ENCODE measurements around the gene FAM219A.

The FAM219A gene

GRCh38 chr9:34398875-34399274 lies 59.5 kb downstream of the FAM219A start:
- no peak for DNase-seq

- DNase-seq: no peak
Observed at GRCh38 chr9:34396276-34397214, 61.8 kb downstream of the FAM219A start.

DNA sequence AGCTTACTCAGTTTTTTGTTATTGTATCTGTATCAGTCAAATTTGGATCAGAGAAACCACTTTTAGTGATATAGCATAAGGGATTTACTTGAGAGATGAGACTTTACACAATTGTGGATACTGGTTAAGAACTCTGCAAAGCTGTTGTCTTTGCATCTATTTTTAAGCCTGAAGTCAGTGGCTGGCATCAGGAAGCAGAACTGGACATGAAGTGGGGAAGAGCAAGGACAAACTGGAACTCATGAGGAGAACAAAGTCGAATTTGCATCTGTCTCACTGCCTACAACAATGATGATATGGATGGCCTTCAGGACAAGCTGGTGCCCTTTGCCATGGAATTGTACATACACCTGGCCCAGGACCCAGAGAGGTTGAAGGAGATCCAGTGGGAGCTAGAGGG lies 65.9 kb downstream of the FAM219A start:
- DNase-seq: no peak

GRCh38 chr9:34387239-34387638 lies 71.1 kb downstream of the FAM219A start:
- DNase-seq: no peak

DNA sequence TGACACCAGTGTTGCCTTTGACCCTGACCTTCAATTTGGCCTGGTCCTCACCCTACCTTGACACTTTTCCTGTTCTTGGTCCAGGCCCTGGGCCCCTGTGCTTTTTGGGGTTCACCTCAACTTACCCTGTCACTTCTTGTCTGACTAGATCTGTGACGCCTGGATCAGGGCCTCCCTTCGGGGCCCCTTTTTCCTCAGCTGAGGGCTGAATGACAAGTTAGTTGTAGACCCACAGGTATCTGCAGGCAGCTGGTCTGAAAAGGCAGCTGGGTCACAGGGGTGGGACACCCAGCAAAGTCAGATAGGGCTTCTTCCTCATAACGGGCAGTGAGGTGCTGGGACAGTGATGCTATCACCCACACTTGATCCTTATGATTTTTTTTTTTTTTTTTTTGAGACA lies 71.7 kb downstream of the FAM219A start:
- no peak for DNase-seq

GRCh38 chr9:34385561-34386230 lies 72.7 kb downstream of the FAM219A start:
- DNase-seq: no peak

GRCh38 chr9:34384368-34385165 lies 73.8 kb downstream of the FAM219A start:
- DNase-seq: no peak

GRCh38 chr9:34383904-34384303 lies 74.5 kb downstream of the FAM219A start:
- DNase-seq: no peak

DNA sequence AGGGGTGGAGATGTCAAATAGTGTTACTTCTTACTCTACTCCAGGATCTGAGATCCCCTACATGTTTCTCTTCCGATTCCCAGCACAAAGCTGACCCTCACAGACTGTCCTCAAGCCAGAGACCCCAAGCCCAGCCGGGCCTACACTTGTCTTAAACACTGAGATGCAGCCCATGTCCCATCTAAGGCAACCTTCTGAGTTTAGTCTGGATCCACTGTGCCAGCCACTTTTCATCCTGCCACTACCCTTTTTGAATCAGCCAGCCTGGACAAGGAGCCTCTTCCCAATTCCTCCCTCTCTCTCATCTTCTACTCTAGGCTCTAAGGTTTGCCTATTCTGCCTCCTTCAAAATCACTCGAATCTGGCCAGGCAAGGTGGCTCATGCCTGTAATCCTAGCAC lies 75.5 kb downstream of the FAM219A start:
- no peak for DNase-seq

DNA sequence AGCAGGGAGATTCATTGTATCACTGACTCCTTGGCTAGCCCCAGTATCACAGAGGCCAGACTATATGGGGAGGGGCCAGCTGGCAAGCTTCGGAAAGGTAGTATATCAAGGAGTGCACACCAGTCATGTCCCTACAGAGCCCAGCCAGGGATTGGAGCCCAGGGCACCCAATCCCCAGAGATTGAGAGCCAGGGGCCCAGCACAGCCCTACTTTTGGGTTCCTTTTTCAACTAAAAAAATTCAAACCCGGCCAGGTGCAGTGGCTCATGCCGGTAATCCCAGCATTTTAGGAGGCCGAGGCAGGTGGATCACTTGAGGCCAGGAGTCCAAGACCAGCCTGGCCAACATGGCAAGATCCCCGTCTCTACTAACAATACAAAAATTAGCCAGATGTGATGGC lies 76.3 kb downstream of the FAM219A start:
- DNase-seq: no peak

DNA sequence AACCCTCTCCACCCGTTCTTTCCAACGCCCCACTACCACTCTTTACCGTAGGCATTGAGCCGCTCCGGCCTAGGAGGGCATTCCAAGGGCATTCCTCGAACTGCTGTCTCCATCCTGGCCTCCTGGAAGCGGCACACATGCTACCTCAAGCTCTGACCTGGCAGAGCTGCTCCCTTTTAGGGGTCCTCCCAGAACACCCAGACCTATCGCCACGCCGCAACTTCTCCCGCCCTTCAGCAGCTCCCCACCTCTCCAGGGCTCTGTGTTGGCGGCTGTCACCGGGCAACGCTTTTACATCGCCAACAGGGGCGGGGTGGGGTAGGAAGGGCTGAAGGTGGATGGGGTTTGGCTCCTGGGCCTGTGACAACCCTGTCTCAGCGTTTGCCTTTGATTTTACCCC lies 77.0 kb downstream of the FAM219A start:
- no peak for DNase-seq

- peak in 1 of 2 donors; percentile 59 for DNase-seq
Observed at GRCh38 chr9:34380511-34381315, 77.7 kb downstream of the FAM219A start.

GRCh38 chr9:34380034-34380510 lies 78.3 kb downstream of the FAM219A start:
- no peak for DNase-seq

DNA sequence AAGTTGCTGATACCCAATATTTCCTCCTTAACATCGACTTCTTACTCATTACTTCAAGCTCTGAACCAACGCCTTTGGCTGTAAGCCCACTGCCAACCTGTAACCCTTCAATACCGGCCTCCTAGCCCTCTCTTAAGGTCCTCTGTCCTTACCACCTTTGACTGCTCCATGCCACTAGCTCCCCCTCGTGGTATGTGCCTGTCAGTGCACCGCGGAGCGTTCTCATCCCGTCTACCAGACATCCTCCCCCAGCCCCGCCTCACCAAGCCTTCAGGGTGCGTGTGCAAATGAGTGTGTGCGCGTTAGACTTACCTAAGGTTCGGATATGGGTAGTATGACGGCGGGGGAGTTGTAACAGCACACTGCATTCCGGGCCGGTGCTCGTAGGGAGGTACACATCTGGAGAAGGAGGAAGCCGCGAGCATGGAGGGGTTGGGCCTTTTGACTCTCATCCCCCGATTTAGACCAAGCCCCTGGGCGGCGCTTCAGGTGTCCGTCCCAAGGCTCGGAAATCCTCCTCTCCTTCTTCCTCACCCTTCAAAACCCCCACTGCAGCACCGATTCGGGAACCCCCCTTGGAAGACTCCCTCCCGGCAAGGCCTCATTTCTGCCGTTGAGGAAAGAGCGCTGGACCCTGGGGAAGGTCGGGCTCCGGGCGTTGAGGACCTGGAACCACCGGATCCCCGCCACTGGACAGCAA lies 78.9 kb downstream of the FAM219A start:
- peak; percentile 69 to 74 for DNase-seq

- DNase-seq: no peak
Observed at GRCh38 chr9:34378376-34379060, 79.9 kb downstream of the FAM219A start.

GRCh38 chr9:34377404-34377746 lies 81.0 kb downstream of the FAM219A start:
- DNase-seq: no peak

- peak; percentile 68 to 90 for DNase-seq
Observed at GRCh38 chr9:34376596-34377403, 81.6 kb downstream of the FAM219A start, which contains the start of gene MYORG. TSS of gene MYORG (minus strand) at chr9:34376898. CDS start at chr9:34372943, 3,955 bp downstream.

DNA sequence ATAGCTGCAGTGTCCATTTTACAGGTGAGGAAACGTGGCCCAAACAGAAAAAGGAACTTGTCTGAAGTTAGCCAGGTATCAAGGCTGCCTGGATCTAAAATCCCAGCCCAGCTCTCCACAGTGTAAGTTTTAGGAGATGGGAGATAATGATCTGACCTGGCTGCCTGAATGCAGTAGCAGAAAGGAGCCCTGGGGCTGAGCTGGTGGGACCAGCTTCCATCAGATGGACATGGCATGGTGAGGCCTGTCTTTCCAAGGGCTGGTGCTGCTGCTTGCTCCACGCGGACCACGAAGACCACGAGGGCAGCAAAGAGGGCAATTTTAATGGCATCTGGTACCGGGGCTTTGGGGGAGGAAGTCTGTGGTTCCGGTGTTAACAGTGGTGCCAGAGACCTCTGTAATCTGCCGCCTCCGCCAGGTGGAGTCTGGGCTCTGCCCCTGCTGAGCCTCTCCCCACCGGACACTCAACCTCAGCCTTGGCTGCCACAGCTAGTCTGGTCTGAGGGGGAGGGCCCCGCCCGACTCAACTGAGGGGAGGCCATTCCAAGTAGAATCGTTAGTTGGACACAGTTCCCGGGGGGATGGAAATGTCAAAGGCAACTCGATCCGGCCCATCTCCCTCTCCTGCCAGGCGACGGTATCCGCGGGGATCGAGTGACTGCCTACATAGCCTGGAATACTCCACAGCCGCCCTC lies 82.3 kb downstream of the FAM219A start:
- DNase-seq: no peak

DNA sequence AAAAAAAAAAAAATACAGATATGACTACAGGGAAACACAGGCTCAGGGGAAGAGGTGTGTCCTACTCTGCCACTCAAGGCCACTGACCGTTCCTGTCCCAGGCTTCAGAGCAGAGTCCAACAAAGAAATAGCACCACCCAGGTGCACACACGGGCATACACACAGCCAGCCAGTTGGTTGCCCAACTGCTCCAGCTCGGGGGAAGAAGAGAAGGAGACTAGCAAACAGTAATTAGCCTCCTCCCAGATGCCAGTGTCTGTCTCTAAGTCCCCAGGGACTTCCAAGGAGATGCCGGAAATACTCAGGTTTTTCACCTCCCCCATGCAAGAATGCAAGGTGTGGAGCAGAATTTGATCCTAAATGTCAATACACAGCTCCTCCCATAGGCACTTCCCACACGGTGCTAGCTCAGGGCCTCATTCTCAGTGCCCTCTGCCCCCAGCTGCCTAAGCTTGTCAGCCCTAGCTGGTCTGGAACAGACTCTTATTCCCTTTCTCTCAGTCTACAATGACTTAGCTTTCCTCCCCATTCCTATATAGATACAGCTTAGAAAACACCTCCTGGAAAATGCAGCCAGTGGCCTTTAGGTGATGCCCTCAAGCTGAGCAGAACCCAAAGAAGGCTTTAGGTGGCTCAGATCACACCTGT lies 83.3 kb downstream of the FAM219A start:
- no peak for DNase-seq
